ENCODE data around the gene GPRC5B. TPM values are rescaled to one million over a fixed set of nuclear protein-coding genes. Genes with fewer than 3 reads are reported as not detected.

GPRC5B gene
- polyA plus RNA-seq, 4 donors, result 106 to 146 (median 135) TPM

GRCh38 chr16:19850131-19850817, 34.4 kb downstream of the GPRC5B start:
- no peak for DNase-seq (ENCODE audit: low read depth in 4 of 4, low spot score in 3 of 4)

- DNase-seq (ENCODE audit: low read depth in 4 of 4, low spot score in 3 of 4), result no peak
Observed at GRCh38 chr16:19848756-19849155, 35.9 kb downstream of the GPRC5B start.

GRCh38 chr16:19846436-19846835, 38.2 kb downstream of the GPRC5B start:
- no peak for DNase-seq (ENCODE audit: low read depth in 4 of 4, low spot score in 3 of 4)

GRCh38 chr16:19844945-19845641, 39.6 kb downstream of the GPRC5B start:
- peak in 1 of 4 donors; percentile 28 for DNase-seq (ENCODE audit: low read depth in 4 of 4, low spot score in 3 of 4)

- no peak for DNase-seq (ENCODE audit: low read depth in 4 of 4, low spot score in 3 of 4)
Observed at GRCh38 chr16:19843371-19843770, 41.3 kb downstream of the GPRC5B start.

GRCh38 chr16:19842426-19843157, 42.1 kb downstream of the GPRC5B start:
- no peak for DNase-seq (ENCODE audit: low read depth in 4 of 4, low spot score in 3 of 4)

GRCh38 chr16:19841184-19841583, 43.5 kb downstream of the GPRC5B start:
- DNase-seq (ENCODE audit: low read depth in 4 of 4, low spot score in 3 of 4), result no peak

GRCh38 chr16:19840524-19841110, 44.0 kb downstream of the GPRC5B start:
- DNase-seq (ENCODE audit: low read depth in 4 of 4, low spot score in 3 of 4), result no peak

GRCh38 chr16:19837984-19838707, 46.5 kb downstream of the GPRC5B start:
- DNase-seq (ENCODE audit: low read depth in 4 of 4, low spot score in 3 of 4), result no peak

GRCh38 chr16:19837331-19837980, 47.2 kb downstream of the GPRC5B start:
- no peak for DNase-seq (ENCODE audit: low read depth in 4 of 4, low spot score in 3 of 4)

- no peak for DNase-seq (ENCODE audit: low read depth in 4 of 4, low spot score in 3 of 4)
Observed at GRCh38 chr16:19835968-19836421, 48.7 kb downstream of the GPRC5B start.

- DNase-seq (ENCODE audit: low read depth in 4 of 4, low spot score in 3 of 4), result no peak
Observed at GRCh38 chr16:19835196-19835595, 49.5 kb downstream of the GPRC5B start.

- DNase-seq (ENCODE audit: low read depth in 4 of 4, low spot score in 3 of 4), result no peak
Observed at GRCh38 chr16:19833581-19833980, 51.1 kb downstream of the GPRC5B start.

- DNase-seq (ENCODE audit: low read depth in 4 of 4, low spot score in 3 of 4), result no peak
Observed at GRCh38 chr16:19833176-19833575, 51.5 kb downstream of the GPRC5B start.

GRCh38 chr16:19831678-19832077, 53.0 kb downstream of the GPRC5B start:
- peak in 2 of 4 donors; percentile 29 to 33 for DNase-seq (ENCODE audit: low read depth in 4 of 4, low spot score in 3 of 4)

GRCh38 chr16:19830902-19831560, 53.6 kb downstream of the GPRC5B start:
- peak in 2 of 4 donors; percentile 22 to 43 for DNase-seq (ENCODE audit: low read depth in 4 of 4, low spot score in 3 of 4)

GRCh38 chr16:19829844-19830692, 54.6 kb downstream of the GPRC5B start:
- DNase-seq (ENCODE audit: low read depth in 4 of 4, low spot score in 3 of 4), result no peak

- no peak for DNase-seq (ENCODE audit: low read depth in 4 of 4, low spot score in 3 of 4)
Observed at GRCh38 chr16:19824216-19824615, 60.4 kb downstream of the GPRC5B start.

Data from right renal pelvis (tissue), 4 donors.